GM19239 (cell line): ENCODE data around the gene FDX1.

Experiments
- DNase-seq: peaks from one replicate; pipeline ENCODE4 v3.0.0; 2011; ENCODE audit warnings: low spot score; ENCODE audit not compliant: insufficient read length
- FAIRE-seq: peaks from 2 replicates; lab custom pipeline; 2011; peaks lifted over from hg19 to GRCh38; lab: Jason Lieb, UNC

Gene FDX1

DNA sequence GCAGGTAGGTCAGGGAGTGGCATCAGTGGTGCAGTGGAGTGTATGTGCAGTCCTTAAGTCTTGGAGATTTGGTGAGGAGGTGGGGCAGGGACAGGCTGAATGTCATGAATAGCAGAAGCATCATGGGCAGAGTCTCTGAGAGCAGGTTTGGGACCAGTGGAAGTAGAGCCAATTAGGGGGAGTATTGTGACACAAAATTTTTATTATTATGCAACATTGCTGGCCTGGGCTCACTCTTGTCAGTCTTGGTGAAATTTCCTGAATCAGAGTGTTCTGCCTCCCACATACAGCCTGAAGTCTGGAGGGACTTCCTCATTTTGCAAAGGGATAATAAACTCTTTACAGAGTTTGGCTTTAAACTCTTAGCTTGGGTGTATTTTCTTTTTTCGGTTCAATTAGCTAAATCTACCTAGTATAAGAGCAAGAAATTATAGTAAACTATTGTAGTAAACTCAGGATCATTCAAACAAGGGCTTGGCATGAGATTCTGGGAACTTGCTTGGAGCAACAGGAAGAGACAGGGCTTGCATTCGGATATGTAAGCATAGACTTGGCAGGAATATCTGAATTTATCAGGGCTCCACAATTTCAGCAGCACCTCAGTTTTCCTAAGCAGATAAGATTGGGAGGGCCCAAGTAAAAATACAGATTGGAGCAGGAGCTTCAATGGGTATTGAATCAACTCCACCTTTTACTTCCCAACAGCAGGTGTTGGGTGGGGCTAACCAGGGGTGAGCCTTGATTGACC, 67.7 kb downstream of the FDX1 start:
- no peak for DNase-seq
- FAIRE-seq: no peak

GRCh38 chr11:110501428-110501827, 71.7 kb downstream of the FDX1 start:
- no peak for FAIRE-seq
- no peak for DNase-seq

- FAIRE-seq: no peak
- no peak for DNase-seq
Measured at GRCh38 chr11:110505528-110506284, 76.0 kb downstream of the FDX1 start.

- no peak for FAIRE-seq
Measured at GRCh38 chr11:110507328-110507727, 77.6 kb downstream of the FDX1 start.

DNA sequence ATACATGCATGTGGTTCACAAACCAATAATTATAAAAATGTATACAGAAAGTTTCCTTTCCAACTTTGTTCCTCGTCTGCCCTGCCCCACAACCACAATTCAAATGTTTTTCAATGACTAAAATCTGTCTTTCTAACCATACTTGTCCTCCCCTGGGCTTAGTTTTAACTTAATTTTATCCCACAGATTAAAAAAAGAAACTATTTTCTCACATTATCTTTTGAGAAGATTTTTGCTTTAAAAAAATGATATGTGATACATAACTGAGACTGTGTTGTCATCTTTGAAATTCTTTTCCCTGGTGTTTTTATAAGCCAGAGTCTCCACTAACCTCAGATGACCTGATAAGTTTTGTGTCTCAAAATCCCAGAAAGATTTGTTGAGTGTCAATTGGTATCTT, 79.0 kb downstream of the FDX1 start:
- FAIRE-seq (no peak), DNase-seq (no peak)

More at GRCh38 chr11:110507328-110507727, 77.6 kb downstream of the FDX1 start:
- DNase-seq: no peak

- FAIRE-seq: no peak
- DNase-seq: no peak
Measured at GRCh38 chr11:110509472-110509871, 79.7 kb downstream of the FDX1 start.

GRCh38 chr11:110512026-110512425, 82.3 kb downstream of the FDX1 start:
- no peak for DNase-seq
- no peak for FAIRE-seq

DNA sequence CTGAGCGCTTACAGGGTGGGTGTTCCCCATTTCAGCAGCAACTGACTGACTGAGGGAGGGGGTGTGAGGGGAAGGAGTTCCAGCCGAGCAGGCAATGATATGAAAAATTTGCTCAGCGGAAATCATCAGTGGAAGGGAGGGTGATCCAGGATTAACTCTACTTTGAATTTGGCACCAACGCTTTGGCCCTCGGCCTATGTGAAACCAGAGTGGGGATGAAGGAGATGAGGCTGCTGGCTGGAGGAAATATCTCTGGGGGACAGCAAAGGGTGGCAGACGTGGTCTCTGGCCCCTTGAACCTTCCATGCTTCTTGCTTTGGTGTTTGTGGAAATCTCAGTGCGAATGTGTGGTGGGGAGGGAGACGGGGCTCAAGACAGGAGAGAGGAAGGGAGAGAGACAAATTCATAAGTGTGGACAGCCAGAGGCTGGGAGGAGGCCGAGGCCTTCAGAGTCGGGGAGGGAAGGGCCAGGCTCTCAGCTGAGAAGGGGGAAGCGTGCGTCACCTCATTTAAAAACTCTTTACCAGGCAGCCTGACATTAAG, 83.6 kb downstream of the FDX1 start:
- FAIRE-seq (no peak), DNase-seq (no peak)

DNA sequence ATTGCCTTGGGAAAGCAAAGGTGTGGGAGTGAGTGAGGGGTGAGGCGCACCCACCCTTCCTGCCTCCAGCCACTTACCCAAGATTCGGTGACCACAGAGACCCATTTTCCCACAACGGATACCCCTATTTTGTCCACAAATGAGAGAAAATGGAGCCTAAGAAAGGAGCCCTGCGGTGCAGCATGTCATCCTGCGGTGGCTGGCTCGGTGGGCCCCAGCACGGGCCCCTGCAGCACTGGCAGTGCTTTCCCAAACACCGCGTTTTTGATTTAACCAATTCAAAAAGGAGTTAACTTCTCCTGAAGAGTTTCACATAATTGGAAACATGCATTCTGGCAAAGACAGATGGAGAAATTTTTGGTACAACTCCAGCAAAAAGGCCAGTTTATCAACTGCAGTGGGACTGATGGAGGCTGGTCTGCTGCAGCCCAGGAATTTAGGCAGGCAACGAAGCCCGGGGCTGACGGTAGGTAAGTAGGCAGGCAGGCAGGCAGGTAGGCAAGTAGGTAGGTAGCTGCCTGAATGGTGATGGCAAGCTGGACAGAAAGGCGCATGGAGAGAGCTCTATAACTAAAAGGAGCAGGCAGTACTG, 84.2 kb downstream of the FDX1 start:
- FAIRE-seq (no peak), DNase-seq (no peak)
